ENCODE results near the gene EPG5.
"Not testable (repeated sequence)": the region's sequence is repeated elsewhere in the genome, so short reads cannot be mapped to it uniquely, and the experiment has no call there.

Gene EPG5

DNA sequence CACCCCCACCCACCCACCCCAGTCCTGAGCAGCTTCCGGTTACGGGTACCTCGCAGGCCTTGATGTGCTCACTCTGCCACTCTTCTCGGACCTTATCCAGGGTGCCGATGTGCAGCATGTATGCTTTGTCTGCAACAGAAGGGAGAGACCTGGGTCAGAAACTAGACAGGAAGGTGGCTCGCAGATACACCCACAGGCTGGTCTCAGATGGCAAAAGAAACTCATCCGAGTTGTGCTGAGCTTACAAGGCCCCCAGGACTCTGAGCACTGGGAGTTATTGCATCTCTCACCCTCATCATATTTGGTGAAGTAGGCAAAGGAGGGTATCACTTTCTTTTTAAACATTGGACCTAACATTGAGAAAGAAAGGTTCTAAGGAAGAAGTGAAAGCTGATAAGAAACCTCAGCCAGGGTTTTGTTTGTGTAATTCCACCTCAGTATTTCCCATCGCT is 30.6 kb upstream of the EPG5 start:
- no peak for DNase-seq (ENCODE audit: low read depth, low spot score)

DNA sequence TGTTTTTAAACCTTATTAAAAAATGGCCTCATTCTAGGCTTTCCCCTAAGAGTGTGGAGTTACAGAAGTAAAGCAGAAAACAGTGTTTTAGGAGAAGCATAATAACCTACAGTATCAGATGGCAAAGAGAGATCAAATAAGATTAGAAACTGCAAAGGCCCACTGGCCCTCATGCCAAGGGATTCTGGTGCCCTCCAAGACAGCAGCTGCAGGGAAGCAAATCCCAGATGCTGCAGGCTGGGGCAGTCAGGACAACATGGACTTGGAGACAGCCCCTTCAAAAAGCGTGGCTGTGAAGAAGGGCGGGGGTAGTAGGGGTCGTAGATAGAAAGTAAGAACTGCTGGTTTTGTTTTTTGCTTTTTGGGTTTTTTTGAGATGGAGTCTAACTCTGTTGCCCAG is 28.3 kb upstream of the EPG5 start:
- Histone ChIP-seq H3K36me3 (ENCODE audit: insufficient read depth, insufficient read length, low read length) (peaks cover 12% of the 10 kb centered on the region), H3K9me3 (ENCODE audit: insufficient read depth, low read length) (no peaks in the 10 kb centered on the region), H3K4me1 (ENCODE audit: insufficient read depth, insufficient read length) (no peaks in the 10 kb centered on the region), H3K4me3 (ENCODE audit: insufficient read length, low read depth) (no peak overlapping the region), H3K27me3 (ENCODE audit: insufficient read depth, insufficient read length) (no peaks in the 10 kb centered on the region), H3K9ac (ENCODE audit: insufficient read length, low read depth) (no peak overlapping the region)
- TF ChIP-seq SUZ12 (IDR thresholded peaks at IDR 0.05; ENCODE audit: extremely low read depth, insufficient read depth, insufficient read length) (no peak), YY1 (IDR thresholded peaks at IDR 0.05; ENCODE audit: insufficient read depth, insufficient read length) (no peak), ZNF274 (IDR thresholded peaks at IDR 0.05; ENCODE audit: low read depth, low read length) (no peak)
- DNase-seq (ENCODE audit: low read depth, low spot score): no peak

More for the DNA sequence above, 30.6 kb upstream of the EPG5 start:
- H3K36me3 ChIP-seq (ENCODE audit: insufficient read depth, insufficient read length, low read length): peaks cover 6% of the 10 kb centered on the region
- no peaks in the 10 kb centered on the region for H3K27me3 ChIP-seq (ENCODE audit: insufficient read depth, insufficient read length)
- 0 out of 2 replicates have a peak, but pooled peaks cover 9% of the 10 kb centered on the region for H3K9me3 ChIP-seq (ENCODE audit: insufficient read depth, low read length)
- TF ChIP-seq ZNF274 (IDR thresholded peaks at IDR 0.05; ENCODE audit: low read depth, low read length): no peak
- TF ChIP-seq SUZ12 (IDR thresholded peaks at IDR 0.05; ENCODE audit: extremely low read depth, insufficient read depth, insufficient read length): no peak
- TF ChIP-seq YY1 (IDR thresholded peaks at IDR 0.05; ENCODE audit: insufficient read depth, insufficient read length): no peak
- H3K9ac ChIP-seq (ENCODE audit: insufficient read length, low read depth): no peak overlapping the region
- no peak overlapping the region for H3K4me3 ChIP-seq (ENCODE audit: insufficient read length, low read depth)
- no peaks in the 10 kb centered on the region for H3K4me1 ChIP-seq (ENCODE audit: insufficient read depth, insufficient read length)

DNA sequence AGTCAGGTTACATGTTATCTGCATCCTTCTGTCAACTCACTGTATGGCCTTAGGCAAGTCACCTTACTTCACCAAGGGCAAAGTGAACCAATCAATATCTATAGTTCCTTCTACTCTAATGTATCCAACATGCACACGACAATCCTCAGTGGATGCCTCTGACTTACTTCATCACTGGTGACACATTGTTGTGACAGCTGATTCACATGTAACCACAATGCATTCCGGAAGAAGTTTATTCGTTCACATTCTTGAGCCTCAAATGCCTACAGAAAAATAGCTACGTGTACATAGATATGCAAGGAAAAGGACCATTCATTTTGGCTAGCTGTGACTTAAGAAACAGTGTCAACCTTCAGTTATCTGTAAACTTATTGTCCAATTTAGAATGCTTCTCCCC is 26.3 kb upstream of the EPG5 start:
- Histone ChIP-seq H3K27me3 (ENCODE audit: insufficient read depth, insufficient read length) (no peaks in the 10 kb centered on the region), H3K36me3 (ENCODE audit: insufficient read depth, insufficient read length, low read length) (peaks cover 22% of the 10 kb centered on the region), H3K4me3 (ENCODE audit: insufficient read length, low read depth) (no peak overlapping the region), H3K4me1 (ENCODE audit: insufficient read depth, insufficient read length) (no peaks in the 10 kb centered on the region), H3K9ac (ENCODE audit: insufficient read length, low read depth) (no peak overlapping the region), H3K9me3 (ENCODE audit: insufficient read depth, low read length) (no peaks in the 10 kb centered on the region)
- TF ChIP-seq YY1 (IDR thresholded peaks at IDR 0.05; ENCODE audit: insufficient read depth, insufficient read length): no peak
- no peak for TF ChIP-seq ZNF274 (IDR thresholded peaks at IDR 0.05; ENCODE audit: low read depth, low read length)
- no peak for TF ChIP-seq SUZ12 (IDR thresholded peaks at IDR 0.05; ENCODE audit: extremely low read depth, insufficient read depth, insufficient read length)
- no peak for DNase-seq (ENCODE audit: low read depth, low spot score)

DNA sequence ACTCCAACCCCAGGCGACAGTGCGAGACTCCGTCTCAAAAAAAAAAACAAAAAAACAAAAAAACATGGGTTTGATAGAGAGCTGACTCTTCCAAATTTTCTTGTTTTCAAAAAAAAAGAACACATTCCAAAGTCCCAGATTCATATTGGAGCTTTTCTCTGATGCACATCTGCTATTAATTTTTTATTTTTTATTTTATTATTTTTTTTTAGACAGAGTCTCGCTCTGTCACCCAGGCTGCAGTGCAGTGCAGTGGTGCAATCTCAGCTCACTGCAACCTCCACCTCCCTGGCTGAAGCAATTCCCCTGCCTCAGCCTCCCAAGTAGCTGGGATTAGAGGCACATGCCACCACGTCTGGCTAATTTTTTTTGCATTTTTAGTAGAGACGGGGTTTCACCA is 25.4 kb upstream of the EPG5 start:
- not testable (repeated sequence) for DNase-seq (ENCODE audit: low read depth, low spot score)

DNA sequence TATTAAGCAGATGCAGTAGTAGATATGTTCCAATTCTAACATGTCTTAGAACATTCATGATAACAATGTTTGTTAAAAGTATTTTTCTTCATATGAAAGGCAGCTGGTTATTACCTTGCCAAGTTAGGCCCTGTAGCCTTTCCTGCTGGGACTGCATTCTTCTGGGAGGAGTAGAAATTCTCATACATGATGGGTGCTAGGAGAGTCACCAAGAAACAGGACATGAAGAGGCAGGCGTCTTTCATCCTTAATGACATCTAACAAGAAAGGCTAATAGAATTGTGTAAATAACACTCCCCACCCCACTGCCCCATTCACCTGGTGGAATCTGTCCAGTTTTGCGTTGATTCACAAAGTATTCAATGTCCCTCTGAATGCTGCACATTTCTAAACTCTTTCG is 24.7 kb upstream of the EPG5 start:
- H3K4me1 ChIP-seq (ENCODE audit: insufficient read depth, insufficient read length): no peaks in the 10 kb centered on the region
- no peak overlapping the region for H3K4me3 ChIP-seq (ENCODE audit: insufficient read length, low read depth)
- H3K9ac ChIP-seq (ENCODE audit: insufficient read length, low read depth): no peak overlapping the region
- no peaks in the 10 kb centered on the region for H3K9me3 ChIP-seq (ENCODE audit: insufficient read depth, low read length)
- peaks cover 28% of the 10 kb centered on the region for H3K36me3 ChIP-seq (ENCODE audit: insufficient read depth, insufficient read length, low read length)
- no peak for DNase-seq (ENCODE audit: low read depth, low spot score)
- H3K27me3 ChIP-seq (ENCODE audit: insufficient read depth, insufficient read length): no peaks in the 10 kb centered on the region
- no peak for TF ChIP-seq ZNF274 (IDR thresholded peaks at IDR 0.05; ENCODE audit: low read depth, low read length)
- no peak for TF ChIP-seq YY1 (IDR thresholded peaks at IDR 0.05; ENCODE audit: insufficient read depth, insufficient read length)
- no peak for TF ChIP-seq SUZ12 (IDR thresholded peaks at IDR 0.05; ENCODE audit: extremely low read depth, insufficient read depth, insufficient read length)

More for the DNA sequence above, 25.4 kb upstream of the EPG5 start:
- H3K4me1 ChIP-seq (ENCODE audit: insufficient read depth, insufficient read length); H3K4me3 ChIP-seq (ENCODE audit: insufficient read length, low read depth); H3K9ac ChIP-seq (ENCODE audit: insufficient read length, low read depth); H3K27me3 ChIP-seq (ENCODE audit: insufficient read depth, insufficient read length); H3K9me3 ChIP-seq (ENCODE audit: insufficient read depth, low read length): not testable (repeated sequence)
- H3K36me3 ChIP-seq (ENCODE audit: insufficient read depth, insufficient read length, low read length): peaks cover 28% of the 10 kb centered on the region

DNA sequence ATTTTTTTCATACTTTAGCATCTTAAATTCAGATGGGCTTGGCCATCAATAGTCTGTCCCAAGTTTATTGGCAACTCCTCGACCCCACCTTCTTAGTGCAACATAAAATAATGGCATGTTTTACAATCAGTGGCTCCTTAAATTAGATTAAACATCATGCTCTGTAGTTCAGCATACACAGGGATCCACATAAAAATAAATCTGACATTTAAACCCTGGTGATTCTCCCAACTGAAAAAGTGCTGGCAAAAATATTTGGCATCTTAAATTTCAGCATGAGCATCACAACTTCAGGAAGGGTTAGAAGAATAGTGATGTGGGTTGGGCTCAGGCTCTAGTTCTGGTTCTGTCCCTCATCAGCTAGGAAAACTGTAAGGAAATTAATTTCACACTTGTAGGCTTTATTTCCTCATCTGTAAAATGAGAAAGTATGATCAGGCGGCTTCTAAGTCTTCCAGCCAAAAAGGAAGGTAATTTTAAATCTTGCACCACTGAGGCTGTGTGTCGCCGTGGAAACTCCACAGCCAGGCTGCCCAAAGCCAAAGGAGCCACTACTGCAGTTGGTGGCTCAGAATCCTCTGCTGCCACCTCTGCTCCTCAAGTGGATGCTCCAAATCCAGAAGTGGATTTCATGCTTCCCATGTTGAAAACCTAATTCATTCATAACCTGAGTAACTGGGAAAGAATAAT is 17.6 kb upstream of the EPG5 start:
- no peak for DNase-seq (ENCODE audit: low read depth, low spot score)
- Histone ChIP-seq H3K27me3 (ENCODE audit: insufficient read depth, insufficient read length) (no peaks in the 10 kb centered on the region), H3K4me1 (ENCODE audit: insufficient read depth, insufficient read length) (no peaks in the 10 kb centered on the region), H3K4me3 (ENCODE audit: insufficient read length, low read depth) (no peak overlapping the region), H3K9ac (ENCODE audit: insufficient read length, low read depth) (no peak overlapping the region), H3K36me3 (ENCODE audit: insufficient read depth, insufficient read length, low read length) (peaks cover 18% of the 10 kb centered on the region), H3K9me3 (ENCODE audit: insufficient read depth, low read length) (no peaks in the 10 kb centered on the region)
- no peak for TF ChIP-seq ZNF274 (IDR thresholded peaks at IDR 0.05; ENCODE audit: low read depth, low read length)
- no peak for TF ChIP-seq YY1 (IDR thresholded peaks at IDR 0.05; ENCODE audit: insufficient read depth, insufficient read length)
- TF ChIP-seq SUZ12 (IDR thresholded peaks at IDR 0.05; ENCODE audit: extremely low read depth, insufficient read depth, insufficient read length): no peak

DNA sequence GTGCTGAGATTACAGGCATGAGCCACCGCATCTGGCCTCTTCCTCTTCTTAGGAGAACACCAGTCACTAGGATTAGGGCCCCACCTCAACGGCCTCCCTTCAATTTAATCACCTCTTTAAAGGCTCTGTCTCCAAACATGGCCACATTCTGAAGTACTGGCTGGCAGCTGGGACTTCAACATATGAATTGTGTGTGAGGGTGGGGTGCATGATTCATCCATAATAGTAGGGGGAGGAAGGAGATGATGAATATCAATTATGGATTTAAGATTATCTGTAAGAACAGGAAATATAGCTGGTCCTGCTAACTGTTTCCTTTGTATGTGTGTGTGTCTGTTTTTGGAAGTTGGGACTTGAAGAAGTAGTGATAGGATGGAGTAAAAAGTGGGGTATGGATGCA is 14.7 kb upstream of the EPG5 start:
- no peaks in the 10 kb centered on the region for H3K27me3 ChIP-seq (ENCODE audit: insufficient read depth, insufficient read length)
- no peak overlapping the region for H3K9ac ChIP-seq (ENCODE audit: insufficient read length, low read depth)
- no peaks in the 10 kb centered on the region for H3K4me1 ChIP-seq (ENCODE audit: insufficient read depth, insufficient read length)
- no peak overlapping the region for H3K4me3 ChIP-seq (ENCODE audit: insufficient read length, low read depth)
- no peaks in the 10 kb centered on the region for H3K9me3 ChIP-seq (ENCODE audit: insufficient read depth, low read length)
- TF ChIP-seq YY1 (IDR thresholded peaks at IDR 0.05; ENCODE audit: insufficient read depth, insufficient read length) (no peak), ZNF274 (IDR thresholded peaks at IDR 0.05; ENCODE audit: low read depth, low read length) (no peak), SUZ12 (IDR thresholded peaks at IDR 0.05; ENCODE audit: extremely low read depth, insufficient read depth, insufficient read length) (no peak)
- H3K36me3 ChIP-seq (ENCODE audit: insufficient read depth, insufficient read length, low read length): no peaks in the 10 kb centered on the region
- DNase-seq (ENCODE audit: low read depth, low spot score): no peak
